ENCODE measurements around the gene EEF1A2.
"Not testable (repeated sequence)": the region's sequence is repeated elsewhere in the genome, so short reads cannot be mapped to it uniquely, and the experiment has no call there.

EEF1A2 gene

GRCh38 chr20:63520504-63520933, 21.6 kb upstream of the EEF1A2 start, which contains the start of gene PPDPF:
Gene PPDPF, plus strand, starts transcription at chr20:63520765. Its CDS starts 544 bp downstream, at chr20:63521309.
- peak; percentile 57 to 78 for DNase-seq (ENCODE audit: low read depth in 2 of 2)

- DNase-seq (ENCODE audit: low read depth in 2 of 2) = peak; percentile 27 to 68
These were observed 21.0 kb upstream of the EEF1A2 start for GRCh38 chr20:63519668-63520503.

GRCh38 chr20:63518946-63519667, 20.2 kb upstream of the EEF1A2 start:
- no peak for DNase-seq (ENCODE audit: low read depth in 2 of 2)

GRCh38 chr20:63518351-63518861, 19.5 kb upstream of the EEF1A2 start:
- no peak for DNase-seq (ENCODE audit: low read depth in 2 of 2)

GRCh38 chr20:63517376-63518309, 18.8 kb upstream of the EEF1A2 start:
- DNase-seq (ENCODE audit: low read depth in 2 of 2) = no peak

- DNase-seq (ENCODE audit: low read depth in 2 of 2) = not testable (repeated sequence)
These were observed 15.6 kb upstream of the EEF1A2 start for GRCh38 chr20:63514520-63514919.

- DNase-seq (ENCODE audit: low read depth in 2 of 2) = no peak
These were observed 14.3 kb upstream of the EEF1A2 start for GRCh38 chr20:63513207-63513606.

GRCh38 chr20:63509088-63509564, 10.2 kb upstream of the EEF1A2 start:
- no peak for DNase-seq (ENCODE audit: low read depth in 2 of 2)

GRCh38 chr20:63508072-63508768, 9.3 kb upstream of the EEF1A2 start:
- DNase-seq (ENCODE audit: low read depth in 2 of 2) = no peak

- DNase-seq (ENCODE audit: low read depth in 2 of 2) = no peak
These were observed 8.3 kb upstream of the EEF1A2 start for GRCh38 chr20:63507083-63507743.

- no peak for DNase-seq (ENCODE audit: low read depth in 2 of 2)
These were observed 6.8 kb upstream of the EEF1A2 start for GRCh38 chr20:63505723-63506122.

- DNase-seq (ENCODE audit: low read depth in 2 of 2) = no peak
These were observed 6.4 kb upstream of the EEF1A2 start for GRCh38 chr20:63505281-63505680.

- DNase-seq (ENCODE audit: low read depth in 2 of 2) = no peak
These were observed 5.8 kb upstream of the EEF1A2 start for GRCh38 chr20:63504642-63505041.

- no peak for DNase-seq (ENCODE audit: low read depth in 2 of 2)
These were observed 4.6 kb upstream of the EEF1A2 start for GRCh38 chr20:63503524-63503923.

GRCh38 chr20:63502671-63503172, 3.8 kb upstream of the EEF1A2 start:
- DNase-seq (ENCODE audit: low read depth in 2 of 2) = no peak

GRCh38 chr20:63501818-63502670, 3.2 kb upstream of the EEF1A2 start:
- no peak for DNase-seq (ENCODE audit: low read depth in 2 of 2)

- no peak for DNase-seq (ENCODE audit: low read depth in 2 of 2)
These were observed 2.3 kb upstream of the EEF1A2 start for GRCh38 chr20:63500902-63501817.
